H1 (cell line): ENCODE results near the gene HTR2B. TPM values are rescaled to one million over a fixed set of nuclear protein-coding genes. Genes with fewer than 3 reads are reported as not detected.

ENCODE experiments used
- HDAC2 ChIP-seq, 2 experiments: fragments of 300-600 bp in 1 of 2; sonication (generic) in 1 of 2; IDR thresholded peaks; 2 replicates each; pipeline ENCODE4 v1.6.1; 2011 to 2012; ENCODE audit warnings: low read depth in 2 of 2, low read length in 2 of 2, mild to moderate bottlenecking in 2 of 2, moderate library complexity in 2 of 2, borderline replicate concordance in 1 of 2, inconsistent platforms in 1 of 2
- JUND ChIP-seq: IDR thresholded peaks from 2 replicates; pipeline ENCODE4 v1.6.1; 2011; ENCODE audit warnings: mild to moderate bottlenecking, improper control_type of control experiment, low read length
- MAX ChIP-seq: IDR thresholded peaks from 2 replicates; pipeline ENCODE4 v1.6.1; 2012; ENCODE audit warnings: inconsistent platforms
- PHF8 ChIP-seq: fragments of 200-600 bp; sonication (generic); conservative IDR thresholded peaks from 2 replicates; pipeline ENCODE4 v1.7.1; 2012; ENCODE audit warnings: low read depth, mild to moderate bottlenecking, inconsistent platforms, low read length, moderate library complexity
- RAD21 ChIP-seq, 2 experiments: IDR thresholded peaks in 1 of 2; conservative IDR thresholded peaks in 1 of 2; 2 replicates each; pipeline ENCODE4 v1.6.1; 2011; ENCODE audit warnings: low read depth in 2 of 2, low read length in 2 of 2, improper control_type of control experiment in 1 of 2, inconsistent platforms in 1 of 2, mild to moderate bottlenecking in 1 of 2, moderate library complexity in 1 of 2
- RNF2 ChIP-seq: fragments of 200-900, 300-1000 bp; sonication (generic); IDR thresholded peaks from 2 replicates; pipeline ENCODE4 v1.7.1; 2016; ENCODE audit warnings: borderline replicate concordance, low read depth, mild to moderate bottlenecking, antibody characterized with exemption, low read length; ENCODE audit not compliant: poor library complexity, severe bottlenecking; ENCODE audit errors: missing control alignments
- SIN3A ChIP-seq, 2 experiments: IDR thresholded peaks in 1 of 2; conservative IDR thresholded peaks in 1 of 2; 2 replicates each; pipeline ENCODE4 v1.6.1; 2011 to 2012; ENCODE audit warnings: low read length in 2 of 2, improper control_type of control experiment in 1 of 2, low read depth in 1 of 2, mild to moderate bottlenecking in 1 of 2
- polyA plus RNA-seq, 7 experiments: library from polyadenylated mRNA; depleted of rRNA in 3 of 7; stranded (reverse) in 5 of 7; unstranded in 2 of 7; fragments of >200 nt in 5 of 7; fragments of 200-250 nt in 2 of 7; gene quantifications; 1 replicate in 5 of 7; 2 replicates in 1 of 7; 4 replicates in 1 of 7; pipeline versions ENCODE4 v1.2.1 to v1.2.3, GENCODE V29; 2011 to 2013; ENCODE audit warnings: missing spikeins in 2 of 7, mixed read lengths in 2 of 7
- total RNA-seq: library from RNA; stranded (reverse); fragmentation: NEBNext Ultra II Directional; extraction: Animal tissue kit (Norgen Biotek cat#: 25700); gene quantifications from 2 replicates; pipeline ENCODE4 v1.2.1, GENCODE V29; 2021

Gene HTR2B
- total and polyA plus RNA-seq, 2 of the 8 experiments (the other 6 are each of a cell fraction or from before 2014, with no cell fraction given): not detected

- no peak for TF ChIP-seq MAX
- no peak for TF ChIP-seq PHF8
- no peak for TF ChIP-seq JUND
- TF ChIP-seq RAD21 (IDR thresholded peaks at IDR 0.05 in 1 of 2, conservative IDR thresholded peaks at IDR 0.05 in 1 of 2; ENCODE audit: low read depth in 2 of 2, low read length in 2 of 2): no peak
- no peak for TF ChIP-seq HDAC2 (IDR thresholded peaks at IDR 0.05; ENCODE audit: borderline replicate concordance in 1 of 2, low read depth in 2 of 2, low read length in 2 of 2)
- TF ChIP-seq SIN3A (conservative IDR thresholded peaks at IDR 0.05 in 1 of 2, IDR thresholded peaks at IDR 0.05 in 1 of 2; ENCODE audit: low read depth in 1 of 2, low read length in 2 of 2): no peak
- no peak for TF ChIP-seq RNF2
These were observed 13.9 kb upstream of the HTR2B start (continued) for GRCh38 chr2:231138699-231139098.
